SK-N-SH treated with all-trans-retinoic acid at 6 μM for 48 hours (cell line): ENCODE results near the gene GUCY1B1.
"Not testable (repeated sequence)": the region's sequence is repeated elsewhere in the genome, so short reads cannot be mapped to it uniquely, and the experiment has no call there.

Experiments
- ATAC-seq: fragments of 200-7000 bp; cut with Tn5 transposase; 3 replicates; pipeline ENCODE4 v1.9.1; 2020; ENCODE audit warnings: mild to moderate bottlenecking, moderate library complexity
- ARNTL ChIP-seq: fragments of 450-650 bp; formaldehyde crosslinking; IDR thresholded peaks from 2 replicates; pipeline ENCODE4 v1.5.0; 2020; ENCODE audit warnings: low read depth, mild to moderate bottlenecking, moderate library complexity, borderline replicate concordance
- BACH2 ChIP-seq: fragments of 250-450 bp; sonication (Bioruptor Pico); IDR thresholded peaks from 2 replicates; pipeline ENCODE4 v1.9.0; 2021; ENCODE audit warnings: mild to moderate bottlenecking, borderline replicate concordance
- CREB5 ChIP-seq: fragments of 250-450 bp; sonication (Bioruptor Pico); IDR thresholded peaks from 2 replicates; pipeline ENCODE4 v1.5.1; 2020; ENCODE audit warnings: low read depth, mild to moderate bottlenecking, moderate library complexity
- CSDC2 ChIP-seq: fragments of 250-450 bp; sonication (Bioruptor Pico); IDR thresholded peaks from 2 replicates; pipeline ENCODE4 v1.5.0; 2020; ENCODE audit warnings: mild to moderate bottlenecking, moderate library complexity
- CSRNP3 ChIP-seq: fragments of 250-450 bp; sonication (Bioruptor Pico); IDR thresholded peaks from 2 replicates; pipeline ENCODE4 v1.5.1; 2021; ENCODE audit warnings: mild to moderate bottlenecking, moderate library complexity
- ESRRG ChIP-seq: fragments of 250-450 bp; sonication (Bioruptor Pico); IDR thresholded peaks from 2 replicates; pipeline ENCODE4 v1.6.1; 2021; ENCODE audit warnings: mild to moderate bottlenecking
- GLIS3 ChIP-seq: fragments of 250-450 bp; sonication (Bioruptor Pico); IDR thresholded peaks from 2 replicates; pipeline ENCODE4 v1.5.0; 2020; ENCODE audit warnings: mild to moderate bottlenecking, moderate library complexity
- ISL1 ChIP-seq: fragments of 250-450 bp; sonication (Bioruptor Pico); IDR thresholded peaks from 2 replicates; pipeline ENCODE4 v2.1.2; 2022; ENCODE audit warnings: mild to moderate bottlenecking, moderate library complexity
- OSR1 ChIP-seq: fragments of 250-450 bp; sonication (Bioruptor Pico); IDR thresholded peaks from 2 replicates; pipeline ENCODE4 v1.8.0; 2022; ENCODE audit warnings: moderate library complexity, mild to moderate bottlenecking, inconsistent platforms
- POU6F1 ChIP-seq: fragments of 250-450 bp; sonication (Bioruptor Pico); IDR thresholded peaks from 2 replicates; pipeline ENCODE4 v1.8.0; 2021; ENCODE audit warnings: low read depth, mild to moderate bottlenecking, moderate library complexity, borderline replicate concordance
- PPARA ChIP-seq: fragments of 250-450 bp; sonication (Bioruptor Pico); IDR thresholded peaks from 2 replicates; pipeline ENCODE4 v1.5.0; 2020; ENCODE audit warnings: mild to moderate bottlenecking, borderline replicate concordance
- RARB ChIP-seq: fragments of 250-450 bp; sonication (Bioruptor Pico); IDR thresholded peaks from 2 replicates; pipeline ENCODE4 v1.8.0; 2021; ENCODE audit warnings: mild to moderate bottlenecking, moderate library complexity
- SNAI2 ChIP-seq: fragments of 250-450 bp; sonication (Bioruptor Pico); IDR thresholded peaks from 2 replicates; pipeline ENCODE4 v1.5.0; 2020; ENCODE audit warnings: mild to moderate bottlenecking, moderate library complexity
- TCF4 ChIP-seq: fragments of 250-450 bp; sonication (Bioruptor Pico); IDR thresholded peaks from 2 replicates; pipeline ENCODE4 v1.8.0; 2021; ENCODE audit warnings: mild to moderate bottlenecking, moderate library complexity, borderline replicate concordance
- TOX ChIP-seq: fragments of 250-450 bp; sonication (Bioruptor Pico); IDR thresholded peaks from 2 replicates; pipeline ENCODE4 v1.8.0; 2021; ENCODE audit warnings: mild to moderate bottlenecking, moderate library complexity, borderline replicate concordance
- ZC3H10 ChIP-seq: fragments of 250-450 bp; sonication (Bioruptor Pico); IDR thresholded peaks from 2 replicates; pipeline ENCODE4 v1.5.1; 2021; ENCODE audit warnings: mild to moderate bottlenecking, moderate library complexity
- ZFP3 ChIP-seq: fragments of 250-450 bp; sonication (Bioruptor Pico); IDR thresholded peaks from 2 replicates; pipeline ENCODE4 v1.5.0; 2020; ENCODE audit warnings: mild to moderate bottlenecking, moderate library complexity
- ZNF565 ChIP-seq: fragments of 450-650 bp; formaldehyde crosslinking; conservative IDR thresholded peaks from 2 replicates; pipeline ENCODE4 v1.5.0; 2020; ENCODE audit warnings: low read depth, mild to moderate bottlenecking, moderate library complexity
- ZNF70 ChIP-seq: fragments of 450-650 bp; formaldehyde crosslinking; IDR thresholded peaks from 2 replicates; pipeline ENCODE4 v1.5.0; 2020; ENCODE audit warnings: mild to moderate bottlenecking, moderate library complexity
- ZNF8 ChIP-seq: fragments of 450-650 bp; formaldehyde crosslinking; IDR thresholded peaks from 2 replicates; pipeline ENCODE4 v1.5.0; 2020; ENCODE audit warnings: mild to moderate bottlenecking, moderate library complexity
- TF ChIP-seq, protein P1 (sequence below): fragments of 250-450 bp; sonication (Bioruptor Pico); IDR thresholded peaks from 2 replicates; pipeline ENCODE4 v1.8.0; 2020; ENCODE audit warnings: mild to moderate bottlenecking, moderate library complexity, borderline replicate concordance
- TF ChIP-seq, protein P2 (sequence below): fragments of 250-450 bp; sonication (Bioruptor Pico); IDR thresholded peaks from 2 replicates; pipeline ENCODE4 v1.5.0; 2020; ENCODE audit warnings: mild to moderate bottlenecking, moderate library complexity

Gene GUCY1B1

DNA sequence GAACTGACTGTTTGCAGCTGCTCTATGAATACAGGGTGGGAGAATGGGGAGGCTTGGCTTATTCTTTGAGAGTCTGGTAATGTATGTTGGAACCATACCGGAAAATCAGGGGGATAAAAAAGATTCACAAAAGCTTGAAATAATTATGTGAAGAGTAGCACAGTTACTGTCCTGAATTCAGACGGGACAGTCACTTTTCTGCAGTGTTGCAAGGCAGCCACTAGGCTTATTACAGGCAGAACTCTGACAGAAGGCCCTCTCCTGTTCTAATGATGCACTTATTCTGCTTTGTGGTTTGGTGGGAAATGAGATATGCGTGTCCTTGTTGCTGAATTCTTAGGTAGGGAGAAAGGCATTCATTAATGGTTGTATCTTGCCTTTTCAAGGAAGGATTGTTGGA, 37.2 kb downstream of the GUCY1B1 start:
- TF ChIP-seq ZFP3 (CRISPR knock-in tag) (no peak), ZC3H10 (CRISPR knock-in tag) (no peak), TOX (CRISPR knock-in tag) (no peak), ZNF70 (no peak), ISL1 (CRISPR knock-in tag) (no peak), PPARA (CRISPR knock-in tag) (no peak), POU6F1 (CRISPR knock-in tag) (no peak), ZNF565 (CRISPR knock-in tag) (no peak), TCF4 (CRISPR knock-in tag) (no peak), CSDC2 (CRISPR knock-in tag) (no peak), GLIS3 (CRISPR knock-in tag) (no peak), ARNTL (CRISPR knock-in tag) (no peak), BACH2 (no peak), ZNF8 (CRISPR knock-in tag) (no peak), CREB5 (CRISPR knock-in tag) (no peak), RARB (CRISPR knock-in tag) (no peak), CSRNP3 (CRISPR knock-in tag) (no peak)
- TF ChIP-seq, protein P1, sequence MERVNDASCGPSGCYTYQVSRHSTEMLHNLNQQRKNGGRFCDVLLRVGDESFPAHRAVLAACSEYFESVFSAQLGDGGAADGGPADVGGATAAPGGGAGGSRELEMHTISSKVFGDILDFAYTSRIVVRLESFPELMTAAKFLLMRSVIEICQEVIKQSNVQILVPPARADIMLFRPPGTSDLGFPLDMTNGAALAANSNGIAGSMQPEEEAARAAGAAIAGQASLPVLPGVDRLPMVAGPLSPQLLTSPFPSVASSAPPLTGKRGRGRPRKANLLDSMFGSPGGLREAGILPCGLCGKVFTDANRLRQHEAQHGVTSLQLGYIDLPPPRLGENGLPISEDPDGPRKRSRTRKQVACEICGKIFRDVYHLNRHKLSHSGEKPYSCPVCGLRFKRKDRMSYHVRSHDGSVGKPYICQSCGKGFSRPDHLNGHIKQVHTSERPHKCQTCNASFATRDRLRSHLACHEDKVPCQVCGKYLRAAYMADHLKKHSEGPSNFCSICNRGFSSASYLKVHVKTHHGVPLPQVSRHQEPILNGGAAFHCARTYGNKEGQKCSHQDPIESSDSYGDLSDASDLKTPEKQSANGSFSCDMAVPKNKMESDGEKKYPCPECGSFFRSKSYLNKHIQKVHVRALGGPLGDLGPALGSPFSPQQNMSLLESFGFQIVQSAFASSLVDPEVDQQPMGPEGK, result no peak
- TF ChIP-seq, protein P2, sequence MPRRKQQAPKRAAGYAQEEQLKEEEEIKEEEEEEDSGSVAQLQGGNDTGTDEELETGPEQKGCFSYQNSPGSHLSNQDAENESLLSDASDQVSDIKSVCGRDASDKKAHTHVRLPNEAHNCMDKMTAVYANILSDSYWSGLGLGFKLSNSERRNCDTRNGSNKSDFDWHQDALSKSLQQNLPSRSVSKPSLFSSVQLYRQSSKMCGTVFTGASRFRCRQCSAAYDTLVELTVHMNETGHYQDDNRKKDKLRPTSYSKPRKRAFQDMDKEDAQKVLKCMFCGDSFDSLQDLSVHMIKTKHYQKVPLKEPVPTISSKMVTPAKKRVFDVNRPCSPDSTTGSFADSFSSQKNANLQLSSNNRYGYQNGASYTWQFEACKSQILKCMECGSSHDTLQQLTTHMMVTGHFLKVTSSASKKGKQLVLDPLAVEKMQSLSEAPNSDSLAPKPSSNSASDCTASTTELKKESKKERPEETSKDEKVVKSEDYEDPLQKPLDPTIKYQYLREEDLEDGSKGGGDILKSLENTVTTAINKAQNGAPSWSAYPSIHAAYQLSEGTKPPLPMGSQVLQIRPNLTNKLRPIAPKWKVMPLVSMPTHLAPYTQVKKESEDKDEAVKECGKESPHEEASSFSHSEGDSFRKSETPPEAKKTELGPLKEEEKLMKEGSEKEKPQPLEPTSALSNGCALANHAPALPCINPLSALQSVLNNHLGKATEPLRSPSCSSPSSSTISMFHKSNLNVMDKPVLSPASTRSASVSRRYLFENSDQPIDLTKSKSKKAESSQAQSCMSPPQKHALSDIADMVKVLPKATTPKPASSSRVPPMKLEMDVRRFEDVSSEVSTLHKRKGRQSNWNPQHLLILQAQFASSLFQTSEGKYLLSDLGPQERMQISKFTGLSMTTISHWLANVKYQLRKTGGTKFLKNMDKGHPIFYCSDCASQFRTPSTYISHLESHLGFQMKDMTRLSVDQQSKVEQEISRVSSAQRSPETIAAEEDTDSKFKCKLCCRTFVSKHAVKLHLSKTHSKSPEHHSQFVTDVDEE (CRISPR knock-in tag), result no peak
- peak; percentile 92 for ATAC-seq

- not testable (repeated sequence) for ATAC-seq
These were observed 38.8 kb downstream of the GUCY1B1 start for GRCh38 chr4:155797581-155797980.

DNA sequence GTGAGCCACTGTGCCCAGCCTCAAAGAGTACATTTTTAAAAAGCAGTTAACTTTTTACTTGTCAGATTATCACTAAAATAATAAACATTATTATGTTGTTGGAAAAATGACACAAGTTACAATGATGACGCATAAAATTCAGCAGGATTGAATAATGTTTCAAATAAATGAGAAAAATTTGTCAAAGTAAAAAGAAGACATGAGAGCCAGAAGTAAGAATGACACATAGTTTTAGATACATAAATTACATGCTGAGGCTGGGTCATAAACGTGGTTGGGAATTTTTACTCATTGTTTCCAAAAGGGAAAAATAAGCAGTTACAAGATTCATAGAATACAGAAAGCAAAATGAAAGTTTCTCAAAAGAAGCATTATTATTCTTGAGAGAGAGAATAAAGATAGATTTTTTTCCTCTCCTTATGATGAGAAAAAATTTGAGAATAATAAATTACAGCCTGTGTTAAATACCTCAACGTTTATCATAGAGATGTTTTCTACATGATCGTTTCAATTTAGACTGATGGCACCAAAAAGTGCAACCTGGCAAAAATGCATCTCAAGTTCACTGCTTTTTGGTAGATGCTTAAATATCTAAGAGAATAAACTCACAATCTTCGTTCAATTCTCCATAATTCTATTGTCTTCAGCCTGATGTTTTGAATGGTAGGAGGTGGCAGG, 40.4 kb downstream of the GUCY1B1 start:
- ATAC-seq, result no peak
- TF ChIP-seq TCF4 (CRISPR knock-in tag), result no peak
- TF ChIP-seq PPARA (CRISPR knock-in tag), result no peak
- TF ChIP-seq TOX (CRISPR knock-in tag), result no peak
- TF ChIP-seq, protein P1, result no peak
- TF ChIP-seq CSRNP3 (CRISPR knock-in tag), result no peak
- TF ChIP-seq ZFP3 (CRISPR knock-in tag), result no peak
- TF ChIP-seq, protein P2 (CRISPR knock-in tag), result no peak
- no peak for TF ChIP-seq ZNF565 (CRISPR knock-in tag)
- no peak for TF ChIP-seq ZNF8 (CRISPR knock-in tag)
- no peak for TF ChIP-seq OSR1
- TF ChIP-seq ESRRG (CRISPR knock-in tag), result no peak
- TF ChIP-seq SNAI2 (CRISPR knock-in tag), result no peak
